ENCODE data around the gene NEURL2.

DNA sequence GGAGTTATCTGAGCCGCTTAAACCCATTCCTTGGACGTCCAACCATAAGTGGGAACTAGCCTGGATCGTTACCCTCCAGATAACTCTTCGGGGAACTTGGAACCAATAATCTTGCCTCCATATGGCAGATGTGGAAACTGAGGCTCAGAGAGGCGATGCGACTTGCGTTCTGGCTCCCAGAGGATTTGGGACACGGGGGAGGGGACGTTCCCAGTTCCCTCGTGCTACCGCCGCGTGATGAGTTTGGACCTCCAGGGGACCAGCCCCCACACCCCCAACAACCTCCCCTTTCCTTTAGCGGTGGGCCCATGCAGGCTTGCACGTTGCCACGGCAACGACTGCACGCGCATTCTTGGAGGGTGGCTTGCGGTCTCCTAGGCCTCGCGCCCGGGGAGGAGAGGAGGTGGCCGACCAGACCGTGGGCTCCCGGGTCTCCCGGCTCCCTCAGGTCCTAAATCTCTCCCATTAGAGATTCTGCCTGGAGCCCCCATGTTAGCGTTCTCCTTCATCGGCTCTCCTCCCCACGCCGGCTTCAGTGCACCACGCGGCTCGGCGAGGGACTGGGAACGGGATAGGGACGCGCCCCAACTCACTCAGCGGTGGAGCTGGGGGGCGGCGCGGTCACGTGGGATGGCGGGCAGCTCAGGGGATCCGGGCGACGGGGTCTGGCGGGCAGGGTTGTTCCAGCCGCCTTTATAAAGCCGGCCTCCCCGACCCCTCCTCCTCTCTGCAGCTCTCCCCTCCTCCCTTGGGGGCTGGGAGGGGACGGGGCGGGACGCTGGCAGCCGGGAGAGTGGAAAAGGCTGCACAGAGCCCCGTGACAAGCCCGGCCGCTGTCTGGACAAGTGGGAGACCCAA, 20.7 kb upstream of the NEURL2 start, which contains the start of gene PLTP:
- TF ChIP-seq CTCF (IDR thresholded peaks at IDR 0.05; ENCODE audit: borderline replicate concordance, extremely low read depth, low read length, poor library complexity, severe bottlenecking) (no peak), EZH2 (IDR thresholded peaks at IDR 0.05; ENCODE audit: borderline replicate concordance, low read depth, low read length, severe bottlenecking) (no peak)

Measured in DND-41 (cell line).